ENCODE data around the gene SLTM.

SLTM gene

GRCh38 chr15:58933281-58934113 is at the start of gene SLTM:
Gene SLTM, minus strand, starts transcription at chr15:58933679. Its CDS starts 114 bp downstream, at chr15:58933565.
- H3K27ac Mint-ChIP-seq, result peak within 1 kb of the TSS; percentile 100
- H3K4me3 Mint-ChIP-seq, result peak within 1 kb of the TSS; percentile 98
- DNase-seq, result peak; percentile 95
- H3K27me3 Mint-ChIP-seq, result peaks cover 3% of the 10 kb centered on the region
- CTCF ChIA-PET, result no interaction called here
- peaks cover 11% of the 10 kb centered on the region for H3K36me3 Mint-ChIP-seq
- peaks cover 29% of the 10 kb centered on the region for H3K4me1 Mint-ChIP-seq
- no peaks in the 10 kb centered on the region for H3K9me3 Mint-ChIP-seq

GRCh38 chr15:58983261-58983660 is 49.8 kb upstream of the SLTM start:
- Mint-ChIP-seq H3K4me3 (no peak overlapping the region), H3K4me1 (peaks cover 58% of the 10 kb centered on the region), H3K9me3 (no peaks in the 10 kb centered on the region), H3K27ac (no peak overlapping the region), H3K36me3 (peaks cover 1% of the 10 kb centered on the region), H3K27me3 (peaks cover 18% of the 10 kb centered on the region)
- CTCF ChIA-PET, result no interaction called here
- DNase-seq, result no peak

- Mint-ChIP-seq H3K36me3 (no peaks in the 10 kb centered on the region), H3K4me1 (peaks cover 55% of the 10 kb centered on the region), H3K27me3 (peaks cover 18% of the 10 kb centered on the region), H3K27ac (peak overlapping the region; percentile 90), H3K9me3 (no peaks in the 10 kb centered on the region), H3K4me3 (peak overlapping the region; percentile 47)
- CTCF ChIA-PET, result interaction anchor here (0.9 to 1.8 kb wide), 2 partner anchors 547 to 548 kb away, joined by 3 to 5 read pairs; no protein-coding TSS in a partner anchor
- DNase-seq, result no peak
Observed at GRCh38 chr15:58981808-58982475, 48.5 kb upstream of the SLTM start.

GRCh38 chr15:58980351-58980939 is 47.0 kb upstream of the SLTM start:
- Mint-ChIP-seq H3K27me3 (peaks cover 17% of the 10 kb centered on the region), H3K9me3 (no peaks in the 10 kb centered on the region), H3K4me1 (peaks cover 57% of the 10 kb centered on the region), H3K36me3 (no peaks in the 10 kb centered on the region), H3K27ac (peak overlapping the region; percentile 43), H3K4me3 (no peak overlapping the region)
- no peak for DNase-seq
- CTCF ChIA-PET, result interaction anchor here (0.5 to 2.1 kb wide), 15 partner anchors 8 to 549 kb away, joined by 3 to 8 read pairs (median 3); no protein-coding TSS in a partner anchor

GRCh38 chr15:58977887-58978286 is 44.4 kb upstream of the SLTM start:
- H3K27ac Mint-ChIP-seq, result no peak overlapping the region
- peaks cover 4% of the 10 kb centered on the region for H3K27me3 Mint-ChIP-seq

GRCh38 chr15:58967479-58967878 is 34.0 kb upstream of the SLTM start:
- Mint-ChIP-seq H3K4me3 (no peak overlapping the region), H3K4me1 (no peaks in the 10 kb centered on the region), H3K36me3 (no peaks in the 10 kb centered on the region), H3K9me3 (no peaks in the 10 kb centered on the region), H3K27ac (no peak overlapping the region), H3K27me3 (peaks cover 20% of the 10 kb centered on the region)
- no peak for DNase-seq
- CTCF ChIA-PET, result no interaction called here

More at GRCh38 chr15:58977887-58978286, 44.4 kb upstream of the SLTM start:
- CTCF ChIA-PET, result interaction anchor here (1.2 kb wide), 1 partner anchor 551 kb away, joined by 3 read pairs; no protein-coding TSS in a partner anchor
- no peaks in the 10 kb centered on the region for H3K9me3 Mint-ChIP-seq
- no peak overlapping the region for H3K4me3 Mint-ChIP-seq
- H3K4me1 Mint-ChIP-seq, result peaks cover 59% of the 10 kb centered on the region
- H3K36me3 Mint-ChIP-seq, result no peaks in the 10 kb centered on the region
- DNase-seq, result no peak

- H3K36me3 Mint-ChIP-seq, result no peaks in the 10 kb centered on the region
- H3K9me3 Mint-ChIP-seq, result no peaks in the 10 kb centered on the region
- H3K27ac Mint-ChIP-seq, result no peak overlapping the region
- H3K4me1 Mint-ChIP-seq, result no peaks in the 10 kb centered on the region
- H3K4me3 Mint-ChIP-seq, result no peak overlapping the region
- DNase-seq, result no peak
- H3K27me3 Mint-ChIP-seq, result peaks cover 18% of the 10 kb centered on the region
- CTCF ChIA-PET, result interaction anchor here (1.7 kb wide), 1 partner anchor 10 kb away, joined by 3 read pairs; no protein-coding TSS in a partner anchor
Observed at GRCh38 chr15:58966698-58967097, 33.2 kb upstream of the SLTM start.

- Mint-ChIP-seq H3K4me3 (no peak overlapping the region), H3K27me3 (peaks cover 9% of the 10 kb centered on the region), H3K36me3 (no peaks in the 10 kb centered on the region), H3K9me3 (no peaks in the 10 kb centered on the region), H3K27ac (no peak overlapping the region), H3K4me1 (no peaks in the 10 kb centered on the region)
- no peak for DNase-seq
- CTCF ChIA-PET, result interaction anchor here (1.1 to 1.5 kb wide), 2 partner anchors 13 to 175 kb away, joined by 3 to 5 read pairs; no protein-coding TSS in a partner anchor
Observed at GRCh38 chr15:58962662-58963565, 29.4 kb upstream of the SLTM start.

- Mint-ChIP-seq H3K36me3 (no peaks in the 10 kb centered on the region), H3K4me3 (no peak overlapping the region), H3K9me3 (no peaks in the 10 kb centered on the region), H3K27me3 (peaks cover 9% of the 10 kb centered on the region), H3K27ac (no peak overlapping the region), H3K4me1 (peaks cover 4% of the 10 kb centered on the region)
- CTCF ChIA-PET, result interaction anchor here (1.5 kb wide), 1 partner anchor 14 kb away, joined by 5 read pairs; no protein-coding TSS in a partner anchor
- no peak for DNase-seq
Observed at GRCh38 chr15:58962136-58962535, 28.7 kb upstream of the SLTM start.

GRCh38 chr15:58958811-58959210 is 25.3 kb upstream of the SLTM start:
- H3K27me3 Mint-ChIP-seq, result peaks cover 4% of the 10 kb centered on the region
- no peaks in the 10 kb centered on the region for H3K36me3 Mint-ChIP-seq
- H3K27ac Mint-ChIP-seq, result no peak overlapping the region
- H3K4me1 Mint-ChIP-seq, result peaks cover 5% of the 10 kb centered on the region
- H3K9me3 Mint-ChIP-seq, result no peaks in the 10 kb centered on the region
- H3K4me3 Mint-ChIP-seq, result no peak overlapping the region
- CTCF ChIA-PET, result interaction anchor here (1.4 to 1.9 kb wide), 3 partner anchors 21 to 570 kb away, joined by 3 read pairs; no protein-coding TSS in a partner anchor
- DNase-seq, result no peak

- Mint-ChIP-seq H3K9me3 (no peaks in the 10 kb centered on the region), H3K4me3 (no peak overlapping the region), H3K27me3 (peaks cover 4% of the 10 kb centered on the region), H3K27ac (no peak overlapping the region), H3K36me3 (no peaks in the 10 kb centered on the region), H3K4me1 (peaks cover 15% of the 10 kb centered on the region)
- CTCF ChIA-PET, result interaction anchor here (0.6 to 2.7 kb wide), 17 partner anchors 9 to 732 kb away, joined by 3 to 11 read pairs (median 3); no protein-coding TSS in a partner anchor
- peak; percentile 76 for DNase-seq
Observed at GRCh38 chr15:58957101-58957973, 23.9 kb upstream of the SLTM start.

GRCh38 chr15:58952751-58953150 is 19.3 kb upstream of the SLTM start:
- no peak overlapping the region for H3K27ac Mint-ChIP-seq
- H3K27me3 Mint-ChIP-seq, result peaks cover 8% of the 10 kb centered on the region
- CTCF ChIA-PET, result interaction anchor here (0.9 to 2.6 kb wide), 3 partner anchors 27 to 725 kb away, joined by 3 to 7 read pairs (median 3); no protein-coding TSS in a partner anchor
- no peaks in the 10 kb centered on the region for H3K36me3 Mint-ChIP-seq
- peaks cover 19% of the 10 kb centered on the region for H3K4me1 Mint-ChIP-seq
- H3K4me3 Mint-ChIP-seq, result no peak overlapping the region
- no peaks in the 10 kb centered on the region for H3K9me3 Mint-ChIP-seq
- DNase-seq, result no peak
